HEK293 (cell line): ENCODE results near the gene CDC25A.

Source experiments
- CTCF ChIP-seq: fragments of 450-650 bp; formaldehyde crosslinking; IDR thresholded peaks from 2 replicates; pipeline ENCODE4 v1.5.1; 2016; ENCODE audit warnings: missing biosample characterization, missing genetic modification characterization
- OSR2 ChIP-seq: fragments of 450-650 bp; formaldehyde crosslinking; IDR thresholded peaks from 2 replicates; pipeline ENCODE4 v1.5.1; 2016; ENCODE audit warnings: missing biosample characterization, missing genetic modification characterization
- REST ChIP-seq: fragments of 450-650 bp; formaldehyde crosslinking; IDR thresholded peaks from 2 replicates; pipeline ENCODE4 v1.5.1; 2016; ENCODE audit warnings: missing biosample characterization, missing genetic modification characterization
- SALL2 ChIP-seq: fragments of 450-650 bp; formaldehyde crosslinking; IDR thresholded peaks from 2 replicates; pipeline ENCODE4 v1.5.0; 2017; ENCODE audit warnings: missing biosample characterization, mild to moderate bottlenecking, missing genetic modification characterization, borderline replicate concordance
- SETDB1 ChIP-seq: IDR thresholded peaks from one replicate; pipeline ENCODE4 v1.6.1; 2017; ENCODE audit warnings: mild to moderate bottlenecking, low read length, moderate library complexity, mixed read lengths; ENCODE audit not compliant: insufficient read length
- ZBTB44 ChIP-seq: fragments of 450-650 bp; IDR thresholded peaks from 2 replicates; pipeline ENCODE4 v1.5.1; 2018; ENCODE audit warnings: missing biosample characterization, mild to moderate bottlenecking, missing genetic modification characterization
- ZBTB7A ChIP-seq: fragments of 450-650 bp; formaldehyde crosslinking; IDR thresholded peaks from 2 replicates; pipeline ENCODE4 v1.5.1; 2016; ENCODE audit warnings: low read depth, missing biosample characterization, missing genetic modification characterization
- ZNF423 ChIP-seq: fragments of 450-650 bp; formaldehyde crosslinking; IDR thresholded peaks from 2 replicates; pipeline ENCODE4 v1.5.1; 2016; ENCODE audit warnings: missing biosample characterization, missing genetic modification characterization
- ZNF585B ChIP-seq: fragments of 450-650 bp; formaldehyde crosslinking; IDR thresholded peaks from 2 replicates; pipeline ENCODE4 v1.5.1; 2016; ENCODE audit warnings: missing biosample characterization, missing genetic modification characterization
- ZNF837 ChIP-seq: fragments of 450-650 bp; formaldehyde crosslinking; IDR thresholded peaks from 2 replicates; pipeline ENCODE4 v1.5.1; 2016; ENCODE audit warnings: missing biosample characterization, missing genetic modification characterization

- TF ChIP-seq CTCF (tag by site-specific recombination) = no peak
- no peak for TF ChIP-seq OSR2 (tag by site-specific recombination)
- no peak for TF ChIP-seq ZBTB44 (tag by site-specific recombination)
- no peak for TF ChIP-seq SALL2 (tag by site-specific recombination)
- TF ChIP-seq ZNF837 = no peak
- no peak for TF ChIP-seq REST (tag by site-specific recombination)
- TF ChIP-seq ZNF585B (tag by site-specific recombination) = no peak
- TF ChIP-seq ZBTB7A (tag by site-specific recombination) = no peak
- no peak for TF ChIP-seq ZNF423 (tag by site-specific recombination)
- no peak for TF ChIP-seq SETDB1
Measured at GRCh38 chr3:48189321-48189720, 1.1 kb upstream of the CDC25A start.
